GM18858 (cell line): ENCODE data around the gene CCT7.

Experiments used
- ATAC-seq: cut with Tn5 transposase; IDR thresholded peaks from one replicate; pipeline ENCODE4 v1.9.1; 2021; ENCODE audit not compliant: unreplicated experiment

CCT7 gene

GRCh38 chr2:73225513-73226360, 8.4 kb upstream of the CCT7 start:
- ATAC-seq, result no peak

GRCh38 chr2:73227086-73227485, 7.0 kb upstream of the CCT7 start:
- no peak for ATAC-seq

- ATAC-seq, result no peak
Observed at GRCh38 chr2:73228631-73229030, 5.5 kb upstream of the CCT7 start.

- no peak for ATAC-seq
Observed at GRCh38 chr2:73232403-73233153, 1.5 kb upstream of the CCT7 start.

- peak; percentile 91 for ATAC-seq
Observed at GRCh38 chr2:73233154-73233931, 765 bp upstream of the CCT7 start, which contains the start of gene PRADC1. TSS of gene PRADC1 (minus strand) at chr2:73233239. CDS start at chr2:73233160, 79 bp downstream.

GRCh38 chr2:73235315-73236028, 1.4 kb downstream of the CCT7 start:
- no peak for ATAC-seq

- no peak for ATAC-seq
Observed at GRCh38 chr2:73237168-73237567, 3.1 kb downstream of the CCT7 start.

GRCh38 chr2:73238149-73238548, 4.0 kb downstream of the CCT7 start:
- no peak for ATAC-seq

- no peak for ATAC-seq
Observed at GRCh38 chr2:73238976-73239375, 4.9 kb downstream of the CCT7 start.

- ATAC-seq, result no peak
Observed at GRCh38 chr2:73239776-73240175, 5.7 kb downstream of the CCT7 start.

- ATAC-seq, result no peak
Observed at GRCh38 chr2:73243884-73244570, 9.9 kb downstream of the CCT7 start.

- ATAC-seq, result no peak
Observed at GRCh38 chr2:73244580-73244979, 10.5 kb downstream of the CCT7 start.

- no peak for ATAC-seq
Observed at GRCh38 chr2:73246850-73247249, 12.7 kb downstream of the CCT7 start.

GRCh38 chr2:73249636-73250035, 15.5 kb downstream of the CCT7 start:
- no peak for ATAC-seq

GRCh38 chr2:73250872-73251846, 17.1 kb downstream of the CCT7 start:
- ATAC-seq, result no peak

- ATAC-seq, result no peak
Observed at GRCh38 chr2:73252238-73253027, 18.3 kb downstream of the CCT7 start.

- ATAC-seq, result no peak
Observed at GRCh38 chr2:73253400-73253799, 19.3 kb downstream of the CCT7 start.

- ATAC-seq, result no peak
Observed at GRCh38 chr2:73253901-73254300, 19.8 kb downstream of the CCT7 start.
